CD4-positive, alpha-beta T cell (primary cell): ENCODE data around the gene CFAP126. TPM values are rescaled to one million over a fixed set of nuclear protein-coding genes. Genes with fewer than 3 reads are reported as not detected.
"Not testable (repeated sequence)": the region's sequence is repeated elsewhere in the genome, so short reads cannot be mapped to it uniquely, and the experiment has no call there.

Source experiments
- ATAC-seq: fragments of 200-7000 bp; cut with Tn5 transposase; one replicate; pipeline ENCODE4 v1.10.0; 2022; ENCODE audit warnings: mild to moderate bottlenecking; ENCODE audit not compliant: poor library complexity
- CTCF ChIA-PET: fragments of 350-600 bp; sonication (Branson Sonifier 250); formaldehyde crosslinking; loops from one replicate; lab custom pipeline; 2021; ENCODE audit warnings: antibody characterized with exemption, inconsistent platforms; lab: Charles Lee
- POLR2A ChIA-PET: fragments of 350-600 bp; sonication (Branson Sonifier 250); formaldehyde crosslinking; loops from one replicate; lab custom pipeline; 2021; ENCODE audit warnings: antibody characterized with exemption, inconsistent platforms; lab: Charles Lee
- DNase-seq, 14 experiments: peaks; one replicate each; pipeline ENCODE4 v3.0.0-alpha.2; 2013 to 2020; ENCODE audit warnings: mixed read lengths in 2 of 14
- H3K27ac ChIP-seq, 2 donors: one replicate each; pipeline versions ENCODE4 v1.5.1 to v1.7.0; 2013; ENCODE audit warnings: low read length in 2 of 2, low read depth in 1 of 2, mild to moderate bottlenecking in 1 of 2
- H3K27me3 ChIP-seq, 2 experiments: 1 replicate in 1 of 2; 2 replicates in 1 of 2; pipeline versions ENCODE4 v1.6.1 to v1.7.0; 2013; ENCODE audit warnings: low read length in 2 of 2, control low read depth in 1 of 2, mild to moderate bottlenecking in 1 of 2, moderate library complexity in 1 of 2; ENCODE audit not compliant: insufficient read depth in 2 of 2, control insufficient read depth in 1 of 2
- H3K36me3 ChIP-seq: one replicate; pipeline ENCODE4 v1.6.1; 2013; ENCODE audit warnings: low read length, control low read depth; ENCODE audit not compliant: insufficient read depth
- H3K4me1 ChIP-seq: one replicate; pipeline ENCODE4 v1.6.1; 2013; ENCODE audit warnings: low read length, control low read depth; ENCODE audit not compliant: insufficient read depth
- H3K4me3 ChIP-seq: one replicate; pipeline ENCODE4 v1.5.1; 2013; ENCODE audit warnings: mild to moderate bottlenecking, low read length, moderate library complexity
- H3K9me3 ChIP-seq, 2 experiments: 1 replicate in 1 of 2; 2 replicates in 1 of 2; pipeline versions ENCODE4 v1.6.1 to v1.7.0; 2013; ENCODE audit warnings: low read length in 2 of 2, mild to moderate bottlenecking in 2 of 2, control low read depth in 1 of 2, moderate library complexity in 1 of 2; ENCODE audit not compliant: control insufficient read depth in 1 of 2, insufficient read depth in 1 of 2
- H3K27ac Mint-ChIP-seq: one replicate; pipeline ENCODE4 v1.8.0; 2020; ENCODE audit warnings: mixed read lengths
- H3K27me3 Mint-ChIP-seq: one replicate; pipeline ENCODE4 v1.8.0; 2021; ENCODE audit warnings: mixed read lengths
- H3K36me3 Mint-ChIP-seq: one replicate; pipeline ENCODE4 v1.8.0; 2021; ENCODE audit warnings: low read depth, mixed read lengths
- H3K4me1 Mint-ChIP-seq: one replicate; pipeline ENCODE4 v1.8.0; 2021; ENCODE audit warnings: low read depth, mixed read lengths
- H3K4me3 Mint-ChIP-seq: one replicate; pipeline ENCODE4 v1.8.0; 2020; ENCODE audit warnings: mild to moderate bottlenecking, mixed read lengths
- H3K9me3 Mint-ChIP-seq: one replicate; pipeline ENCODE4 v1.8.0; 2020; ENCODE audit warnings: mixed read lengths
- intact Hi-C, 2 experiments: fragments of 100-400 bp; cut with DNase I in 1 of 2; cut with micrococcal nuclease in 1 of 2; formaldehyde crosslinking; loops; one replicate each; pipeline versions ENCODE4 v1.15.1 to v1.9.0; 2023 to 2025; cut with DNase I, micrococcal nuclease
- total RNA-seq, 174 experiments: library from RNA in 2 of 174; stranded (reverse) in 2 of 174; gene quantifications; one replicate each; pipeline ENCODE4 v1.2.3 and lab custom pipeline; 2021 to 2026
- TF ChIP-seq, protein P1 (sequence below): fragments of 200-600 bp; IDR thresholded peaks from one replicate; pipeline ENCODE4 v1.8.0; 2022; ENCODE audit warnings: antibody characterized with exemption, mild to moderate bottlenecking

CFAP126 gene
- total RNA-seq, 2 experiments from 2014 or later = not detected

- no peaks in the 10 kb centered on the region for H3K4me1 ChIP-seq
- intact Hi-C loops = no loop called here
- no peaks in the 10 kb centered on the region for H3K27me3 Mint-ChIP-seq
- no peaks in the 10 kb centered on the region for H3K9me3 Mint-ChIP-seq
- H3K27ac Mint-ChIP-seq = no peak overlapping the region
- H3K36me3 Mint-ChIP-seq = peaks cover 87% of the 10 kb centered on the region
- no peak overlapping the region for H3K4me3 Mint-ChIP-seq
- ATAC-seq (no peak), DNase-seq (no peak)
- CTCF ChIA-PET = no interaction called here
- no peaks in the 10 kb centered on the region for H3K9me3 ChIP-seq
- POLR2A ChIA-PET = no interaction called here
- H3K27ac ChIP-seq = no peak overlapping the region
- H3K27me3 ChIP-seq = no peaks in the 10 kb centered on the region
- H3K36me3 ChIP-seq = peaks cover 61% of the 10 kb centered on the region
- H3K4me3 ChIP-seq = no peak overlapping the region
- no peaks in the 10 kb centered on the region for H3K4me1 Mint-ChIP-seq
- TF ChIP-seq, protein P1, sequence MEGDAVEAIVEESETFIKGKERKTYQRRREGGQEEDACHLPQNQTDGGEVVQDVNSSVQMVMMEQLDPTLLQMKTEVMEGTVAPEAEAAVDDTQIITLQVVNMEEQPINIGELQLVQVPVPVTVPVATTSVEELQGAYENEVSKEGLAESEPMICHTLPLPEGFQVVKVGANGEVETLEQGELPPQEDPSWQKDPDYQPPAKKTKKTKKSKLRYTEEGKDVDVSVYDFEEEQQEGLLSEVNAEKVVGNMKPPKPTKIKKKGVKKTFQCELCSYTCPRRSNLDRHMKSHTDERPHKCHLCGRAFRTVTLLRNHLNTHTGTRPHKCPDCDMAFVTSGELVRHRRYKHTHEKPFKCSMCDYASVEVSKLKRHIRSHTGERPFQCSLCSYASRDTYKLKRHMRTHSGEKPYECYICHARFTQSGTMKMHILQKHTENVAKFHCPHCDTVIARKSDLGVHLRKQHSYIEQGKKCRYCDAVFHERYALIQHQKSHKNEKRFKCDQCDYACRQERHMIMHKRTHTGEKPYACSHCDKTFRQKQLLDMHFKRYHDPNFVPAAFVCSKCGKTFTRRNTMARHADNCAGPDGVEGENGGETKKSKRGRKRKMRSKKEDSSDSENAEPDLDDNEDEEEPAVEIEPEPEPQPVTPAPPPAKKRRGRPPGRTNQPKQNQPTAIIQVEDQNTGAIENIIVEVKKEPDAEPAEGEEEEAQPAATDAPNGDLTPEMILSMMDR = no peak
These were observed 37.3 kb downstream of the CFAP126 start for GRCh38 chr1:161330346-161330745.

DNA sequence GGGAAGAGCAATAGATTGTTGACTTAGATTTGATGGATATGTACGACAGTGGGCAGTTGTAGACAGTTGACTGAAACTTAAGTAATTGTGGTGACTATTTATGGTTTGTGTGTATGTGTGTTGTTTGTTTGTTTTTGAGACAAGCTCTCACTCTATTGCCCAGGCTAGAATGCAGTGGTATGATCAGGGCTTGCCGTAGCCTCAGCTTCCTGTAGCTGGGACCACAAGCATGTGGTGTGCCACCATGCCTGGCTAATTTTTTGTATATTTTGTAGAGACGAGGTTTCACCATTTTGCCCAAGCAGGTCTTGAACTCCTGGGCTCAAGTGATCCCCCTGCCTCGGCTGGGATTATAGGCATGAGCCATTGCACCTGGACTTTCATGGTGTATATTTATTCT lies 43.7 kb downstream of the CFAP126 start:
- Mint-ChIP-seq H3K36me3 (peaks cover 64% of the 10 kb centered on the region), H3K4me3 (no peak overlapping the region), H3K27me3 (no peaks in the 10 kb centered on the region), H3K27ac (no peak overlapping the region), H3K4me1 (peaks cover 11% of the 10 kb centered on the region), H3K9me3 (no peaks in the 10 kb centered on the region)
- POLR2A ChIA-PET = no interaction called here
- H3K27me3 ChIP-seq = no peaks in the 10 kb centered on the region
- CTCF ChIA-PET = no interaction called here
- H3K4me1 ChIP-seq = peaks cover 5% of the 10 kb centered on the region
- no peak overlapping the region for H3K27ac ChIP-seq
- intact Hi-C loops = no loop called here
- ATAC-seq (no peak), DNase-seq (peak in 2 of 14 experiments; percentile 31 to 51)
- TF ChIP-seq, protein P1 = no peak
- H3K36me3 ChIP-seq = peaks cover 33% of the 10 kb centered on the region
- no peaks in the 10 kb centered on the region for H3K9me3 ChIP-seq
- H3K4me3 ChIP-seq = no peak overlapping the region

- Mint-ChIP-seq H3K36me3 (peaks cover 31% of the 10 kb centered on the region), H3K4me3 (peak overlapping the region; percentile 98), H3K4me1 (peaks cover 36% of the 10 kb centered on the region), H3K27ac (peak overlapping the region; percentile 100)
- H3K9me3 ChIP-seq, POLR2A ChIA-PET, H3K27ac ChIP-seq, H3K27me3 ChIP-seq, intact Hi-C loops, ATAC-seq, H3K36me3 ChIP-seq, DNase-seq, H3K4me3 ChIP-seq, H3K27me3 Mint-ChIP-seq, H3K9me3 Mint-ChIP-seq: not testable (repeated sequence)
- CTCF ChIA-PET = interaction anchor here (1.1 kb wide), 1 partner anchor 90 kb away, joined by 3 read pairs; the partner anchor contains the start of gene TOMM40L
- H3K4me1 ChIP-seq = peaks cover 18% of the 10 kb centered on the region
These were observed 51.6 kb downstream of the CFAP126 start for GRCh38 chr1:161315841-161316674.

Other genes with a start within 250 kb of the CFAP126 start
- gene PFDN2, start 249.8 kb downstream of the CFAP126 start, total RNA-seq = 10 to 100 TPM; 46.2 to 57.7 TPM
- gene NIT1, start 249.8 kb downstream of the CFAP126 start, total RNA-seq = 10 to 100 TPM; 15.9 to 18.0 TPM
- gene DEDD, start 235.2 kb downstream of the CFAP126 start, total RNA-seq = 10 to 100 TPM; 35.5 to 36.6 TPM
- gene UFC1, start 213.9 kb downstream of the CFAP126 start, total RNA-seq = 10 to 100 TPM; 96.6 to 97.8 TPM
- gene USP21, start 208.4 kb downstream of the CFAP126 start, total RNA-seq = 10 to 100 TPM; 44.4 to 45.6 TPM
- gene PPOX, start 201.4 kb downstream of the CFAP126 start, total RNA-seq = 10 to 100 TPM; 28.6 to 31.5 TPM
- 10 to 100 TPM; 40.8 to 44.3 TPM for gene B4GALT3, start 190.4 kb downstream of the CFAP126 start, total RNA-seq
- gene ADAMTS4, start 168.8 kb downstream of the CFAP126 start, total RNA-seq = under 1 TPM; 0.28 to 0.60 TPM
- gene NDUFS2, start 165.5 kb downstream of the CFAP126 start, total RNA-seq = 10 to 100 TPM; 49.9 to 55.7 TPM
- 1 to 10 TPM; 2.0 TPM for gene FCER1G, start 152.6 kb downstream of the CFAP126 start, total RNA-seq
- gene APOA2, start 144.2 kb downstream of the CFAP126 start, total RNA-seq = not detected
- gene TOMM40L, start 141.8 kb downstream of the CFAP126 start, total RNA-seq = 1 to 10 TPM; 3.2 to 4.1 TPM
- gene NR1I3, start 129.7 kb downstream of the CFAP126 start, total RNA-seq = not detected
- not detected for gene PCP4L1, start 109.1 kb downstream of the CFAP126 start, total RNA-seq
- 1 to 10 TPM; 3.1 to 3.2 TPM for gene MPZ, start 57.9 kb downstream of the CFAP126 start, total RNA-seq
- 10 to 100 TPM; 33.0 to 37.2 TPM for gene SDHC, start 53.5 kb downstream of the CFAP126 start, total RNA-seq
- gene FCGR2A, start 137.6 kb upstream of the CFAP126 start, total RNA-seq = under 1 TPM; 0.63 to 0.89 TPM
- 1 to 10 TPM in 1 of 2 experiments, under 1 TPM in 1; 0.78 to 1.0 TPM for gene HSPA6, start 156.7 kb upstream of the CFAP126 start, total RNA-seq
- under 1 TPM; 0.25 to 0.34 TPM for gene FCGR3A, start 181.9 kb upstream of the CFAP126 start, total RNA-seq